ENCODE results near the gene ZNF777. TPM values are rescaled to one million over a fixed set of nuclear protein-coding genes. Genes with fewer than 3 reads are reported as not detected.

Gene ZNF777
- total and polyA plus RNA-seq, 8 donors, result 4.0 to 8.0 (median 6.1) TPM

GRCh38 chr7:149501651-149502050 is 40.8 kb upstream of the ZNF777 start:
- intact Hi-C loops (cut with DNase I), result no loop called here
- WGBS, 2 donors, result 50 to 73% methylated on average over 13 of the region's 13 CpGs
- no peak for FAIRE-seq
- no peak for ATAC-seq
- Histone ChIP-seq H3K36me3 (no peaks in the 10 kb centered on the region), H3K4me3 (no peak overlapping the region), H3K27ac (no peak overlapping the region), H3K27me3 (no peaks in the 10 kb centered on the region), H3K4me1 (peaks cover 0 to 5% (median 0%) of the 10 kb centered on the region in 3 donors), H3K9me3 (no peaks in the 10 kb centered on the region)
- no peak for TF ChIP-seq CTCF (IDR thresholded peaks at IDR 0.05)
- no peak for DNase-seq

GRCh38 chr7:149500910-149501309 is 40.0 kb upstream of the ZNF777 start:
- Histone ChIP-seq H3K36me3 (no peaks in the 10 kb centered on the region), H3K27me3 (no peaks in the 10 kb centered on the region), H3K4me3 (no peak overlapping the region), H3K9me3 (no peaks in the 10 kb centered on the region), H3K4me1 (peaks cover 0 to 8% (median 0%) of the 10 kb centered on the region in 3 donors), H3K27ac (no peak overlapping the region)
- no peak for ATAC-seq
- 64 to 69% methylated on average over 4 of the region's 4 CpGs for whole genome bisulfite sequencing, 2 donors
- no peak for DNase-seq
- TF ChIP-seq CTCF (IDR thresholded peaks at IDR 0.05), result no peak
- intact Hi-C loops (cut with DNase I), result no loop called here
- FAIRE-seq, result no peak

GRCh38 chr7:149500201-149500600 is 39.3 kb upstream of the ZNF777 start:
- ATAC-seq (no peak), FAIRE-seq (no peak), DNase-seq (no peak)
- intact Hi-C loops (cut with DNase I), result no loop called here
- Histone ChIP-seq H3K4me3 (no peak overlapping the region), H3K36me3 (no peaks in the 10 kb centered on the region), H3K27me3 (no peaks in the 10 kb centered on the region), H3K9me3 (no peaks in the 10 kb centered on the region), H3K27ac (no peak overlapping the region), H3K4me1 (peaks cover 0 to 13% (median 0%) of the 10 kb centered on the region in 3 donors)
- TF ChIP-seq CTCF (IDR thresholded peaks at IDR 0.05), result no peak

GRCh38 chr7:149498811-149499210 is 37.9 kb upstream of the ZNF777 start:
- Histone ChIP-seq H3K27me3 (no peaks in the 10 kb centered on the region), H3K36me3 (peaks cover 0 to 3% (median 2%) of the 10 kb centered on the region in 3 donors), H3K4me1 (peaks cover 0 to 15% (median 0%) of the 10 kb centered on the region in 3 donors), H3K27ac (no peak overlapping the region), H3K9me3 (no peaks in the 10 kb centered on the region), H3K4me3 (no peak overlapping the region)
- DNase-seq (no peak), ATAC-seq (no peak), FAIRE-seq (no peak)
- no peak for TF ChIP-seq CTCF (IDR thresholded peaks at IDR 0.05)
- WGBS, 2 donors, result 86 to 91% methylated on average over 6 of the region's 6 CpGs
- intact Hi-C loops (cut with DNase I), result no loop called here

- peak; percentile 79 to 95 (median 86) for DNase-seq
- H3K36me3 ChIP-seq, result peaks cover 0 to 14% (median 12%) of the 10 kb centered on the region in 3 donors
- H3K9me3 ChIP-seq, result no peaks in the 10 kb centered on the region
- 0% methylated on average over 73 to 109 of the region's 109 CpGs for whole genome bisulfite sequencing, 2 donors
- TF ChIP-seq CTCF (IDR thresholded peaks at IDR 0.05), result peak; percentile 16 to 42 (median 34)
- ATAC-seq, result peak; percentile 95 to 97 (median 96)
- H3K4me3 ChIP-seq, result peak within 1 kb of the TSS; percentile 48 to 80 (median 70)
- no peak for FAIRE-seq
- intact Hi-C loops (cut with DNase I), result no loop called here
- no peaks in the 10 kb centered on the region for H3K27me3 ChIP-seq
- H3K27ac ChIP-seq, result peak within 1 kb of the TSS; percentile 31 to 74 (median 70)
- H3K4me1 ChIP-seq, result peaks cover 0 to 15% (median 0%) of the 10 kb centered on the region in 3 donors
Measured at GRCh38 chr7:149497467-149498261, 36.8 kb upstream of the ZNF777 start, which contains the start of gene ZNF746. Gene ZNF746 (minus strand): TSS chr7:149497809. CDS start chr7:149497536, 273 bp downstream.

Measured in pancreas (tissue), 10 donors.